Type B pancreatic cell (in vitro differentiated cells): Measurements from ENCODE around the gene CATSPERZ. TPM values are rescaled to one million over a fixed set of nuclear protein-coding genes. Genes with fewer than 3 reads are reported as not detected.

Source experiments
- DNase-seq: peaks from one replicate; pipeline ENCODE4 v3.0.0; 2021; ENCODE audit warnings: mixed read lengths; ENCODE audit not compliant: unreplicated experiment; ENCODE audit errors: extremely low spot score
- H3K27ac Mint-ChIP-seq: 2 replicates; pipeline ENCODE4 v1.8.0; 2021; ENCODE audit warnings: mild to moderate bottlenecking, mixed read lengths
- H3K27me3 Mint-ChIP-seq: 2 replicates; pipeline ENCODE4 v1.8.0; 2021; ENCODE audit warnings: mixed read lengths
- H3K36me3 Mint-ChIP-seq: 2 replicates; pipeline ENCODE4 v1.8.0; 2021; ENCODE audit warnings: mixed read lengths
- H3K4me1 Mint-ChIP-seq: one replicate; pipeline ENCODE4 v1.8.0; 2021; ENCODE audit warnings: mixed read lengths; ENCODE audit not compliant: unreplicated experiment
- H3K4me3 Mint-ChIP-seq: 2 replicates; pipeline ENCODE4 v1.8.0; 2021; ENCODE audit warnings: mild to moderate bottlenecking, mixed read lengths
- H3K9me3 Mint-ChIP-seq: 2 replicates; pipeline ENCODE4 v1.8.0; 2021; ENCODE audit warnings: mixed read lengths
- total RNA-seq: library from RNA; stranded (reverse); gene quantifications from 2 replicates; pipeline ENCODE4 v1.2.1, GENCODE V29; 2021; ENCODE audit warnings: low replicate concordance
- TF ChIP-seq, protein P1 (sequence below): fragments of 200-600 bp; sonication (generic); conservative IDR thresholded peaks from 2 replicates; pipeline ENCODE4 v1.5.0; 2021; ENCODE audit warnings: antibody characterized with exemption, mild to moderate bottlenecking

Gene CATSPERZ
- total RNA-seq, 1 donor from 2014 or later: not detected

DNA sequence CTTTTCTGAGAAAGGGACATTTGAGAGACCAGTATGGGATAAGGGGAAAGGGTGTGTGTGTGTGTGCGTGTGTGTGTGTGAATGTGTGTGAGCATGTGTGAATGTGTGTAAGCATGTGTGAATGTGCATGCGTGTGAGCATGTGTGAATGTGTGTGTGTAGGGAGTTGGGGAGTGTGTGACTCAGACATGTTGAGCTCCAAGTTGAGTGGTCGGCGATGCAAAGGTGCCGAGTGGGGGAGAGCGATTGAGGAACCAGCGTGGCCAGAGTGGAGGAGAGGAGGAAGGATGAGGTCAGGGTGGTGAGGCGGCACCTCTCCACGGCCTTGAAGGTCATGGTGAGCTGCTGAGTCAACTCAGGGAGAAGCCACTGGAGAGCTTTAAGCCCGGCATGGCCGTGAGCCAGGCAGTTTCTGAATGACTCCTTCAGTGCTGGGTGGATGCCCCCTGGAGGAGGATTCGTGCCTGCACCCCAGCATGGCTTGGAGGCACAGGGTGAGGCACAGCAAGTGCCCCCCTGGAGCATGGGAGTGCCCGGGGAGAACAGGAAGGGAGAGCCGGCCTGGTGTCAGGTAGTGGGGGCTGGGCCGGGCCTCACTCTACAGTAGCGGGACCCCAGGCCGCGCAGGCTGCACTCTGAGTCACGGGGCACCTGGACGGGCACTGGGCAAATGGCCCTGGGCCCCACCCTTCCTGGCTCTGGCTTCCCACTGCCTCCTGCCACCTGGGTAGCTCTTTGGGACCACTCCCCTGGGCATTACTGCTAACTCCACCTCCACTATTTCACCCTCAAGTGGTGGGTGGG, 31.6 kb downstream of the CATSPERZ start:
- DNase-seq: no peak
- TF ChIP-seq, protein P1, sequence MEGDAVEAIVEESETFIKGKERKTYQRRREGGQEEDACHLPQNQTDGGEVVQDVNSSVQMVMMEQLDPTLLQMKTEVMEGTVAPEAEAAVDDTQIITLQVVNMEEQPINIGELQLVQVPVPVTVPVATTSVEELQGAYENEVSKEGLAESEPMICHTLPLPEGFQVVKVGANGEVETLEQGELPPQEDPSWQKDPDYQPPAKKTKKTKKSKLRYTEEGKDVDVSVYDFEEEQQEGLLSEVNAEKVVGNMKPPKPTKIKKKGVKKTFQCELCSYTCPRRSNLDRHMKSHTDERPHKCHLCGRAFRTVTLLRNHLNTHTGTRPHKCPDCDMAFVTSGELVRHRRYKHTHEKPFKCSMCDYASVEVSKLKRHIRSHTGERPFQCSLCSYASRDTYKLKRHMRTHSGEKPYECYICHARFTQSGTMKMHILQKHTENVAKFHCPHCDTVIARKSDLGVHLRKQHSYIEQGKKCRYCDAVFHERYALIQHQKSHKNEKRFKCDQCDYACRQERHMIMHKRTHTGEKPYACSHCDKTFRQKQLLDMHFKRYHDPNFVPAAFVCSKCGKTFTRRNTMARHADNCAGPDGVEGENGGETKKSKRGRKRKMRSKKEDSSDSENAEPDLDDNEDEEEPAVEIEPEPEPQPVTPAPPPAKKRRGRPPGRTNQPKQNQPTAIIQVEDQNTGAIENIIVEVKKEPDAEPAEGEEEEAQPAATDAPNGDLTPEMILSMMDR: peak; percentile 42
- Mint-ChIP-seq H3K36me3 (no peaks in the 10 kb centered on the region), H3K4me1 (peaks cover 11% of the 10 kb centered on the region), H3K27me3 (peaks cover 3% of the 10 kb centered on the region), H3K9me3 (no peaks in the 10 kb centered on the region), H3K27ac (peak overlapping the region; percentile 35), H3K4me3 (no peak overlapping the region)

DNA sequence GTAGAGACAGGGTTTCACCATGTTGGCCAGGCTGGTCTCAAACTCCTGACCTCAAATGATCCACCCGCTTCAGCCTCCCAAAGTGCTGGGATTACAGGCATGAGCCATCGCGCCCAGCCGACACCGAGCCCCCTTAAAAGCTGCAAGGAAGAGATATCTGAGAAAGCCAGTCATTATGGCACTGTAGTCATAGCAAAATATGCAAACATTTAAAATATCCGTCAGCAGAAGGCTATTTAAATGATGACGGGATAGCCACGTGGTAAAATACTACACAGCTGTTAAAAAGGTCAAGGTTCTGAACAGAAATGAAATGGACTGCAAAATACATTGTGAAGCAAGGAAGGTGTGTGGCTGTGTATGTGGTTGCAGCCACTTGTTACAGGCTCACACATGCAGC, 33.4 kb downstream of the CATSPERZ start:
- Mint-ChIP-seq H3K27me3 (peaks cover 3% of the 10 kb centered on the region), H3K4me3 (no peak overlapping the region), H3K36me3 (no peaks in the 10 kb centered on the region), H3K27ac (peak overlapping the region; percentile 63), H3K4me1 (peaks cover 11% of the 10 kb centered on the region), H3K9me3 (no peaks in the 10 kb centered on the region)
- TF ChIP-seq, protein P1: no peak
- no peak for DNase-seq

DNA sequence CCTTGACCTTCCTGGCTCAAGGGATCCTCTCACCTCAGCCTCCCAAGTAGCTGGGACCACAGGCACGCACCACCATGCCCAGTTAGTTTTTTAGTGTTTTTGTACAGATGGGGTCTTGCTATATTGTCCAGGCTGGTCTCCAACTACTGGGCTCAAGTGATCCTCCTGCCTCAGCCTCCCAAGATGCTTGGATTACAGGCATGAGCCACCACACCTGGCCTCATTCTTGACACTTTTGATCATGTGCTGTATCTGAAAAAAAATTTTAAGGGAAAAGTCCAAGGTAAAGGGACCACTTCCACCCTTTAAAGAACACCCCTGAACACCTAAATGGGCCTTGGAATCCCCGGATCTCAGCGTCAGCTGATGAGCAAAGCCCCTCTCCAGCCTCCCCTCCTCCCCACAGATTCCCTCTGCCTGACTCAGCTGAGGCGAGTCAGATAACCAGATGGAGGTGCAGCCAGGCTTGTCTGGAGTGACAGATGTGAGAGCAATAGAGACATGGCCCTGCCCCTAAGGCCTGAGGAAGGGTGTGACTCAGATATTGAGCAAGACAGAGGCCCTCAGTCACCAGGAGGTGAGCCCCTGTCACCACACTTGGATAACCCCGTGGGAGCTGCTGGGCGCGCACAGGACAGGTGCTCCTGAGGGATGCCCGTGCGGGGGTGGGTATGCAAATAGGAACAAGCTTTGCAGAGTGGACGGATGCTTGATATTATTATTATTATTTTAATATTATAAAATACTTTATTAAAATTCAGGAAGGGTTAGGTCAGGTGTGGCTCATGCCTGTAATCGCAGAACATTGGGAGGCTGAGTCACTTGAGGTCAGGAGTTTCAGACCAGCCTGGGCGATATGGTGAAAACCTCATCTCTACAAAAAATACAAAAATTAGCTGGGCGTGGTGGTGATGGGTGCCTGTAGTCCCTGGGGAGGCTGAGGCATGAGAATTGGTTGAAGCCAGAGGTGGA, 34.9 kb downstream of the CATSPERZ start:
- Mint-ChIP-seq H3K4me3 (peak overlapping the region; percentile 63), H3K36me3 (no peaks in the 10 kb centered on the region), H3K4me1 (peaks cover 11% of the 10 kb centered on the region), H3K9me3 (no peaks in the 10 kb centered on the region), H3K27me3 (peaks cover 7% of the 10 kb centered on the region), H3K27ac (peak overlapping the region; percentile 94)
- TF ChIP-seq, protein P1: no peak
- peak; percentile 73 for DNase-seq

DNA sequence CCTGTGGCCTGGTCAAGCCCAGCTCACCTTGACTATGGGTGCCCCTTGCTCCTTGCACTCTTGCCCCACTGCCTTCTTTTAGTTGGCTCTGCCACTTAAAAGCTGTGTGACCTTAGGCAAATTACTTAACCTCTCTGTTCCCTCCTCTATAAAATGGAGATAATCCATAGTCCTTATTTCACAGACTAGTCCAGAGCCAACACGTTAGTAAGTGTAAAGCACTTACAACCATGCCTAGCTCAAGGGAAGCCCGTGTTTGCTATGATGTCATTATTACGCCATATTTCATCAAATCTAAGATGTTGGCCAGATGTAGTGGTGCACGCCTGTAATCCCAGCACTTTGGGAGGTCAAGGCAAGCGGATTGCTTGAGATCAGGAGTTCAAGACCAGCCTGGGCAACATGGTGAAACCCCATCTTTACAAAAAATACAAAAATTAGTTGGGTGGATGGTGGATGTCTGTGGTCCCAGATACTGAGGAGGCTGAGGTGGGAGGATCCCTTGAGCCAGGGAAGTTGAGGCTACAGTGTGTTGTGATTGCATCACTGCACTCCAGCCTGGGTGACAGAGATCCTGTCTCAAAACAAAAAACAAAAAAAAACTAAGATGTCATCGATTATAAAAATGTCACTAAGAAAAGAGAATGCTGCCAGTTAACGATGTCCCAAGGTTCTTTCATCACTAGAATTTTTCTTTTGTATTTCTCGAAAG, 37.5 kb downstream of the CATSPERZ start:
- H3K27ac Mint-ChIP-seq: peak overlapping the region; percentile 71
- no peaks in the 10 kb centered on the region for H3K9me3 Mint-ChIP-seq
- H3K4me3 Mint-ChIP-seq: no peak overlapping the region
- DNase-seq: no peak
- no peaks in the 10 kb centered on the region for H3K36me3 Mint-ChIP-seq
- TF ChIP-seq, protein P1: no peak
- H3K27me3 Mint-ChIP-seq: peaks cover 7% of the 10 kb centered on the region
- peaks cover 9% of the 10 kb centered on the region for H3K4me1 Mint-ChIP-seq

DNA sequence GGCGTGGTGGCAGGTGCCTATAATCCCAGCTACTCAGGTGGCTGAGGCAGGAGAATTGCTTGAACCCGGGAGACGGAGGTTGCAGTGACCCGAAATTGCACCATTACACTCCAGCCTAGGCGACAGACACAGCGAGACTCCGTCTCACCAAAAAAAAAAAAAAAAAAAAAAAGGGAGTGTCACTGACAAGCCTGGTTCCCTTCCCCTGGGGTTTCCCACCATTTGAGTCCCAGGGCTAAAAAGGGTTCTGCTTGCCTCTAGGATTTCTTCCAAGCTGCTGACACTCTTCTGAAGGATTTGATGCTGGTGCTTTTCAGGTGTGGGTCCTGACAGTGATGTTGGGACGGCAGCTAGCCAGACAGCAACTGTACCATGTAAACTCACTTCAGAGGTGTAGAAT, 38.6 kb downstream of the CATSPERZ start:
- Mint-ChIP-seq H3K4me1 (peaks cover 9% of the 10 kb centered on the region), H3K9me3 (no peaks in the 10 kb centered on the region), H3K4me3 (no peak overlapping the region), H3K36me3 (no peaks in the 10 kb centered on the region), H3K27ac (peak overlapping the region; percentile 71), H3K27me3 (peaks cover 7% of the 10 kb centered on the region)
- DNase-seq: no peak
- TF ChIP-seq, protein P1: no peak
